ENCODE results near the gene PVALEF. TPM values are rescaled to one million over a fixed set of nuclear protein-coding genes. Genes with fewer than 3 reads are reported as not detected.

The PVALEF gene
- total and polyA plus RNA-seq, 2 of the 8 experiments (the other 6 are each of a cell fraction or from before 2014, with no cell fraction given) = 0.03 TPM; not detected in 1

DNA sequence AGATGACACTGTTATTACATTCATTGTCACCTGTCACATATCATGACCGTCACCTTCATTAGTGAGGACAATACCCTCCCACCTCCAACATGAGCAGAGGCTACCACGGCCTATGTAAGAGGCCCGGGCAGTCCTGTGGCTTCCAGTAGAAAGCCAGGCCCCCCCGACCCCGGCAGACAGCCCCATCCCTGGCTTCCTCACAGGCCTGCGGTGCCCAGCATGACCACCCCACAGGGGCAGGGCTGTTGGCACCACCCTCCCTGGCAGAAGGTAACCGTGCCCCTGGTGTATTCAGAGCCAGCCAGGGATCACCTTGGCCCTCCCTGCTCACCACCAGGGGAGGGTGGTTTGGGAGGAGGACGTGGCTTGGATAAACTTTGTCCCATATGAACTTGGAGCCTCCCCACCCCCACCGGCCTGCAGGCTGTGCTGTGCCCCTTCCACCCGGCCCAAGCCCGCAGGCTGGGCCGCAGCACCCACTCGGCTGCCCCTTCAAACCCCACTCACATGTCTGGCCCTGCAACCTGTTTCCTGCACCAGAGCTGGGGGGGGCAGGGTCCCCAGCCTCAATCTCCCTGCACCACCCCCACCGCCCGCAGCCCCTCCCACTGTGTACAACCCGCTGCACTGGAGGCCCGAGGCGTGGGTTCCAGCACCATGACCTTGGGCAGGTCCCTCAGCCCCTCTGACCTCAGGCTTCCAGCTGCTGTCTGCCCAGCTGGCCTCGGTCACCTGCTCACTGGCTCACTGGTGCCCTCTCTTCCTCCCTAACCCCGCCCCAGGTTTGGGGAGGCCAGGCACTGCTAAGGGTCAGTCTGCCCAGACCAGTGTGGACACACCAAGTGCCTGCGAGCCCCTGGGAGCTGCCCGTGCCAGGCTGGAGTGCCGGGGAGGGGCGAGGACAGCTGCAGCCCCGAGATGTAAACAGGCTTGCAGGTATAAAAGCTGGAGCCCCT lies 13.1 kb downstream of the PVALEF start:
- TF ChIP-seq CBX8 (IDR thresholded peaks at IDR 0.05; ENCODE audit: borderline replicate concordance, low read depth, low read length) (no peak), SIX5 (IDR thresholded peaks at IDR 0.05; ENCODE audit: low read depth, low read length) (no peak), SIRT6 (IDR thresholded peaks at IDR 0.05; ENCODE audit: low read length) (no peak), KDM5A (IDR thresholded peaks at IDR 0.05; ENCODE audit: low read length) (no peak), RFX5 (IDR thresholded peaks at IDR 0.05; ENCODE audit: borderline replicate concordance, low read depth, low read length) (no peak)
- CTCF ChIA-PET (ENCODE audit: partially characterized antibody) = interaction anchor here (0.6 to 3.2 kb wide), 11 partner anchors 11 to 75 kb away, joined by 3 to 13 read pairs (median 3); no protein-coding TSS in a partner anchor
- Histone ChIP-seq H2BK15ac (ENCODE audit: low read length) (no peak overlapping the region), H3K23me2 (ENCODE audit: low read depth, low read length) (no peaks in the 10 kb centered on the region), H3K23ac (ENCODE audit: insufficient read length) (no peak overlapping the region), H2AFZ (ENCODE audit: low read length) (no peak overlapping the region), H3K9me3 (ENCODE audit: insufficient read depth in 2 of 2, low read depth in 1 of 2, low read length in 1 of 2) (no peaks in the 10 kb centered on the region), H3K79me1 (ENCODE audit: low read depth, low read length) (no peaks in the 10 kb centered on the region), H3K18ac (ENCODE audit: extremely low read depth, low read length) (no peak overlapping the region), H3K56ac (replicated peaks; ENCODE audit: insufficient read length, low read depth, low read length) (no peak overlapping the region), H3K4me3 (ENCODE audit: extremely low read depth in 1 of 4, insufficient read depth in 2 of 4, low read depth in 3 of 4, low read length in 4 of 4) (no peak overlapping the region), H4K20me1 (replicated peaks in 1 of 2; ENCODE audit: control insufficient read depth in 1 of 2, insufficient read depth in 2 of 2, low read length in 2 of 2) (no peaks in the 10 kb centered on the region), H3K4me2 (ENCODE audit: insufficient read depth in 1 of 2, low read depth in 2 of 2, low read length in 2 of 2) (no peak overlapping the region), H2BK5ac (ENCODE audit: low read depth, low read length) (no peak overlapping the region), H2BK12ac (ENCODE audit: low read depth, low read length) (no peak overlapping the region), H3K4ac (replicated peaks; ENCODE audit: insufficient read length, low read depth, low read length) (no peak overlapping the region), H4K5ac (ENCODE audit: insufficient read length, low read depth, low read length) (no peak overlapping the region), H2BK120ac (replicated peaks; ENCODE audit: low read depth, low read length) (no peak overlapping the region), H2BK20ac (ENCODE audit: low read length) (no peak overlapping the region), H4K8ac (ENCODE audit: extremely low read depth, insufficient read depth, low read length) (no peak overlapping the region; the same call in 1 of the 2 replicates), H4K91ac (replicated peaks; ENCODE audit: insufficient read length, low read length) (no peak overlapping the region), H3K27ac (ENCODE audit: low read depth, low read length) (no peak overlapping the region), H3K27me3 (replicated peaks in 1 of 4; ENCODE audit: control insufficient read depth in 3 of 4, extremely low read depth in 1 of 4, insufficient read depth in 3 of 4, low read length in 3 of 4) (no peaks in the 10 kb centered on the region), H3K36me3 (ENCODE audit: control insufficient read depth in 2 of 4, insufficient read depth in 4 of 4, low read length in 3 of 4) (no peaks in the 10 kb centered on the region), H3K4me1 (replicated peaks in 1 of 4; ENCODE audit: control insufficient read depth in 3 of 4, insufficient read depth in 4 of 4, low read length in 3 of 4) (no peaks in the 10 kb centered on the region), H3K79me2 (ENCODE audit: control insufficient read depth in 1 of 2, insufficient read depth in 2 of 2, low read length in 2 of 2) (no peaks in the 10 kb centered on the region), H2AK5ac (ENCODE audit: low read depth, low read length) (no peak overlapping the region), H3K9ac (replicated peaks in 1 of 4; ENCODE audit: extremely low read depth in 1 of 4, low read depth in 3 of 4, low read length in 3 of 4) (no peak overlapping the region), H3K14ac (ENCODE audit: insufficient read length) (peak overlapping the region; percentile 77)
- no peak for DNase-seq (ENCODE audit: low read depth in 1 of 2, low spot score in 2 of 2)
- no peak for FAIRE-seq
- POLR2A ChIA-PET (ENCODE audit: partially characterized antibody) = interaction anchor here (1.3 to 1.6 kb wide), 3 partner anchors 10 to 61 kb away, joined by 3 to 4 read pairs (median 3); partner anchors contain the start of genes NDUFAF8 and TEPSIN
- 91% methylated on average over 18 of the region's 25 CpGs; no CpG with 5 or more reads in 1 of the 2 experiments for WGBS, 2 experiments (ENCODE audit: extremely low coverage in 1 of 2, insufficient coverage in 1 of 2, insufficient read length in 1 of 2, insufficient replicate concordance in 2 of 2, low coverage in 1 of 2, low lambda C conversion rate in 2 of 2, missing lambda C conversion rate in 1 of 2)
